Gastrocnemius medialis (tissue), 4 donors: Measurements from ENCODE around the gene SEC23IP. TPM values are rescaled to one million over a fixed set of nuclear protein-coding genes. Genes with fewer than 3 reads are reported as not detected.

Experiments
- ATAC-seq, 2 donors: fragments of 150-250 bp; one replicate each; pipeline ENCODE4 v1.9.1; 2016
- DNase-seq, 2 donors: peaks; one replicate each; pipeline ENCODE4 v3.0.0-alpha.2; 2019
- H3K27ac ChIP-seq, 4 donors: fragments of 200-600 bp; sonication (generic); 1 replicate in 1 of 4; 2 replicates in 3 of 4; pipeline ENCODE4 v1.5.1; 2016 to 2018; ENCODE audit warnings: mild to moderate bottlenecking in 2 of 4, moderate library complexity in 1 of 4
- H3K27me3 ChIP-seq, 3 donors: fragments of 200-600 bp; sonication (generic) in 2 of 3; 1 replicate in 1 of 3; 2 replicates in 2 of 3; pipeline versions ENCODE4 v1.5.1 to v1.6.0; 2016 to 2019; ENCODE audit warnings: mild to moderate bottlenecking in 1 of 3, moderate library complexity in 1 of 3
- H3K36me3 ChIP-seq, 2 donors: fragments of 200-600 bp; sonication (generic) in 1 of 2; one replicate each; pipeline ENCODE4 v1.5.1; 2017 to 2018
- H3K4me1 ChIP-seq, 2 donors: fragments of 200-600 bp; sonication (generic) in 1 of 2; one replicate each; pipeline ENCODE4 v1.5.1; 2016 to 2017; ENCODE audit warnings: mild to moderate bottlenecking in 2 of 2
- H3K4me3 ChIP-seq, 4 donors: fragments of 200-600 bp; sonication (generic) in 3 of 4; 1 replicate in 1 of 4; 2 replicates in 3 of 4; pipeline ENCODE4 v1.5.1; 2016 to 2019; ENCODE audit warnings: mild to moderate bottlenecking in 2 of 4
- H3K9me3 ChIP-seq, 3 donors: fragments of 200-600 bp; sonication (generic) in 2 of 3; 1 replicate in 1 of 3; 2 replicates in 2 of 3; pipeline ENCODE4 v1.5.1; 2016 to 2019
- CTCF ChIP-seq, 5 experiments: fragments of 450-650 bp in 3 of 5; fragments of 200-600 bp in 2 of 5; sonication (generic) in 2 of 5; IDR thresholded peaks in 4 of 5; conservative IDR thresholded peaks in 1 of 5; 1 replicate in 4 of 5; 2 replicates in 1 of 5; pipeline ENCODE4 v1.5.1; 2016 to 2019; ENCODE audit warnings: antibody characterized with exemption in 5 of 5, mild to moderate bottlenecking in 3 of 5, moderate library complexity in 3 of 5
- POLR2A ChIP-seq, 2 donors: fragments of 450-650 bp; IDR thresholded peaks; one replicate each; pipeline ENCODE4 v1.6.1; 2017; ENCODE audit warnings: antibody characterized with exemption in 2 of 2, mild to moderate bottlenecking in 2 of 2, moderate library complexity in 2 of 2
- in situ Hi-C, 4 donors: fragments of 200-750 bp; cut with MboI; loops; one replicate each; pipeline versions ENCODE4 v1.15.0 to v1.8.0; 2017; ENCODE audit warnings: low sequenced_read_pairs in 4 of 4
- intact Hi-C: fragments of 100-400 bp; cut with DNase I; formaldehyde crosslinking; loops from one replicate; pipeline ENCODE4 v1.15.1; 2023; ENCODE audit warnings: low total_unique reads
- total RNA-seq, 4 donors: library from RNA; depleted of rRNA; stranded (reverse); fragments of >200 nt; gene quantifications; one replicate each; pipeline versions ENCODE4 v1.1.0 to v1.2.3, GENCODE V29; 2016

Gene SEC23IP
- total RNA-seq, 4 donors from 2014 or later: 12.6 to 28.6 (median 21.6) TPM

GRCh38 chr10:119917777-119918176 is 25.2 kb downstream of the SEC23IP start:
- ATAC-seq: no peak
- intact Hi-C loops (no loop called here), in situ Hi-C loops (no loop called here)
- no peak overlapping the region for H3K27ac ChIP-seq
- no peak overlapping the region for H3K4me3 ChIP-seq
- H3K27me3 ChIP-seq: no peaks in the 10 kb centered on the region
- H3K4me1 ChIP-seq: no peaks in the 10 kb centered on the region
- no peaks in the 10 kb centered on the region for H3K9me3 ChIP-seq
- no peak for TF ChIP-seq CTCF (IDR thresholded peaks at IDR 0.05 in 4 of 5, conservative IDR thresholded peaks at IDR 0.05 in 1 of 5)
- no peak for TF ChIP-seq POLR2A (IDR thresholded peaks at IDR 0.05)
- DNase-seq: no peak
- H3K36me3 ChIP-seq: peaks cover 2 to 99% of the 10 kb centered on the region in 2 donors

- no peaks in the 10 kb centered on the region for H3K4me1 ChIP-seq
- intact Hi-C loops: no loop called here
- no peak overlapping the region for H3K27ac ChIP-seq
- no peak for TF ChIP-seq CTCF (IDR thresholded peaks at IDR 0.05 in 4 of 5, conservative IDR thresholded peaks at IDR 0.05 in 1 of 5)
- TF ChIP-seq POLR2A (IDR thresholded peaks at IDR 0.05): no peak
- peaks cover 2 to 99% of the 10 kb centered on the region in 2 donors for H3K36me3 ChIP-seq
- no peaks in the 10 kb centered on the region for H3K27me3 ChIP-seq
- H3K9me3 ChIP-seq: no peaks in the 10 kb centered on the region
- ATAC-seq (no peak), DNase-seq (no peak)
- no peak overlapping the region for H3K4me3 ChIP-seq
- in situ Hi-C loops: no loop called here
Observed at GRCh38 chr10:119919271-119919670, 26.7 kb downstream of the SEC23IP start.

- no peaks in the 10 kb centered on the region for H3K4me1 ChIP-seq
- TF ChIP-seq CTCF (IDR thresholded peaks at IDR 0.05 in 4 of 5, conservative IDR thresholded peaks at IDR 0.05 in 1 of 5) (no peak), POLR2A (IDR thresholded peaks at IDR 0.05) (no peak)
- intact Hi-C loops (no loop called here), in situ Hi-C loops (no loop called here)
- no peak for DNase-seq
- H3K27me3 ChIP-seq: no peaks in the 10 kb centered on the region
- H3K36me3 ChIP-seq: peaks cover 2 to 99% of the 10 kb centered on the region in 2 donors
- H3K9me3 ChIP-seq: no peaks in the 10 kb centered on the region
- no peak overlapping the region for H3K4me3 ChIP-seq
- H3K27ac ChIP-seq: no peak overlapping the region
- no peak for ATAC-seq
Observed at GRCh38 chr10:119919826-119920225, 27.3 kb downstream of the SEC23IP start.

GRCh38 chr10:119928411-119928810 is 35.9 kb downstream of the SEC23IP start:
- Histone ChIP-seq H3K27ac (no peak overlapping the region), H3K36me3 (peaks cover 0 to 91% of the 10 kb centered on the region in 2 donors), H3K27me3 (no peaks in the 10 kb centered on the region), H3K4me3 (no peak overlapping the region), H3K4me1 (no peaks in the 10 kb centered on the region), H3K9me3 (no peaks in the 10 kb centered on the region)
- in situ Hi-C loops (no loop called here), intact Hi-C loops (no loop called here)
- DNase-seq (no peak), ATAC-seq (no peak)
- no peak for TF ChIP-seq CTCF (IDR thresholded peaks at IDR 0.05 in 4 of 5, conservative IDR thresholded peaks at IDR 0.05 in 1 of 5)
- TF ChIP-seq POLR2A (IDR thresholded peaks at IDR 0.05): no peak

GRCh38 chr10:119931871-119932270 is 39.3 kb downstream of the SEC23IP start:
- Histone ChIP-seq H3K4me1 (no peaks in the 10 kb centered on the region), H3K27ac (no peak overlapping the region), H3K36me3 (peaks cover 0 to 90% of the 10 kb centered on the region in 2 donors), H3K9me3 (no peaks in the 10 kb centered on the region), H3K4me3 (no peak overlapping the region), H3K27me3 (no peaks in the 10 kb centered on the region)
- DNase-seq (no peak), ATAC-seq (no peak)
- in situ Hi-C loops: no loop called here
- intact Hi-C loops: no loop called here
- TF ChIP-seq CTCF (IDR thresholded peaks at IDR 0.05 in 4 of 5, conservative IDR thresholded peaks at IDR 0.05 in 1 of 5) (no peak), POLR2A (IDR thresholded peaks at IDR 0.05) (no peak)
